SU-DHL-6 (cell line): ENCODE data around the gene ANKRD65.

Experiments
- CTCF ChIP-seq: fragments of 200-600 bp; sonication (generic); IDR thresholded peaks from one replicate; pipeline ENCODE4 v1.5.1; 2017; ENCODE audit warnings: antibody characterized with exemption, mild to moderate bottlenecking, low read length, moderate library complexity; ENCODE audit not compliant: insufficient read depth, poor library complexity, severe bottlenecking
- EZH2phosphoT487 ChIP-seq: fragments of 200-600 bp; sonication (generic), shearing (Covaris generic); conservative IDR thresholded peaks from 2 replicates; pipeline ENCODE4 v1.6.1; 2018; ENCODE audit warnings: mild to moderate bottlenecking, antibody characterized with exemption, low read length, moderate library complexity, mixed read lengths

GRCh38 chr1:1428174-1428573, 7.1 kb upstream of the ANKRD65 start:
- no peak for TF ChIP-seq CTCF
- no peak for TF ChIP-seq EZH2phosphoT487
